Measurements from ENCODE around the gene RGS16.

- TF ChIP-seq CTCF (conservative IDR thresholded peaks at IDR 0.05; ENCODE audit: low read depth, low read length) (no peak), EZH2 (IDR thresholded peaks at IDR 0.05; ENCODE audit: low read length, unreplicated experiment) (no peak), EZH2phosphoT487 (IDR thresholded peaks at IDR 0.05; ENCODE audit: borderline replicate concordance, low read length) (no peak)
Measured at GRCh38 chr1:182556279-182556678, 47.9 kb downstream of the RGS16 start.

Data from PC-3 (cell line).